BJ (cell line): ENCODE measurements around the gene P2RY8. TPM values are rescaled to one million over a fixed set of nuclear protein-coding genes. Genes with fewer than 3 reads are reported as not detected.
"Not testable (repeated sequence)": the region's sequence is repeated elsewhere in the genome, so short reads cannot be mapped to it uniquely, and the experiment has no call there.

Experiments
- CTCF ChIA-PET: fragments of 350-600 bp; formaldehyde crosslinking; extraction: SDS; loops from one replicate; lab custom pipeline; 2021; ENCODE audit warnings: antibody characterized with exemption, inconsistent platforms; lab: Yijun Ruan, JAX
- POLR2A ChIA-PET: fragments of 300-600 bp; sonication (Branson Sonifier 250); formaldehyde crosslinking; extraction: SDS; loops from one replicate; lab custom pipeline; 2021; ENCODE audit warnings: antibody characterized with exemption; lab: Charles Lee
- DNase-seq: peaks from one replicate; pipeline ENCODE4 v3.0.0-alpha.2; 2011; ENCODE audit warnings: low read depth
- H3K27me3 ChIP-seq: 2 replicates; pipeline ENCODE4 v1.6.0; 2011; ENCODE audit warnings: low read length; ENCODE audit not compliant: control insufficient read depth, insufficient read depth
- H3K36me3 ChIP-seq: 2 replicates; pipeline ENCODE4 v1.5.1; 2011; ENCODE audit warnings: low read length; ENCODE audit not compliant: control insufficient read depth, insufficient read depth
- H3K4me3 ChIP-seq: 2 replicates; pipeline ENCODE4 v1.5.1; 2011; ENCODE audit warnings: low read depth, mild to moderate bottlenecking, control low read depth, low read length
- CTCF ChIP-seq: IDR thresholded peaks from 2 replicates; pipeline ENCODE4 v1.5.1; 2011; ENCODE audit warnings: low read depth, mild to moderate bottlenecking, control low read depth, inconsistent platforms, low read length, moderate library complexity; ENCODE audit not compliant: insufficient read depth
- polyA plus RNA-seq: library from polyadenylated mRNA; depleted of rRNA; stranded (reverse); fragments of >200 nt; gene quantifications from 2 replicates; pipeline ENCODE4 v1.2.3, GENCODE V29; 2011

P2RY8 gene
- polyA plus RNA-seq, 1 experiment = not detected

GRCh38 chrX:1492421-1493012, 44.5 kb downstream of the P2RY8 start:
- no peak for TF ChIP-seq CTCF
- CTCF ChIA-PET = no interaction called here

GRCh38 chrX:1491851-1492349, 45.1 kb downstream of the P2RY8 start:
- no peak for DNase-seq
- CTCF ChIA-PET = no interaction called here

More at GRCh38 chrX:1492421-1493012, 44.5 kb downstream of the P2RY8 start:
- POLR2A ChIA-PET = no interaction called here
- H3K36me3 ChIP-seq = no peaks in the 10 kb centered on the region
- no peak overlapping the region for H3K4me3 ChIP-seq
- DNase-seq = no peak
- H3K27me3 ChIP-seq = no peaks in the 10 kb centered on the region

GRCh38 chrX:1491248-1491647, 45.7 kb downstream of the P2RY8 start:
- H3K27me3 ChIP-seq, H3K36me3 ChIP-seq, POLR2A ChIA-PET, DNase-seq, H3K4me3 ChIP-seq, CTCF ChIA-PET: not testable (repeated sequence)

More at GRCh38 chrX:1491851-1492349, 45.1 kb downstream of the P2RY8 start:
- no peak for TF ChIP-seq CTCF
- Histone ChIP-seq H3K4me3 (no peak overlapping the region), H3K36me3 (no peaks in the 10 kb centered on the region), H3K27me3 (no peaks in the 10 kb centered on the region)
- POLR2A ChIA-PET = no interaction called here

- H3K27me3 ChIP-seq, H3K4me3 ChIP-seq, POLR2A ChIA-PET, CTCF ChIA-PET, H3K36me3 ChIP-seq, DNase-seq: not testable (repeated sequence)
Observed at GRCh38 chrX:1490723-1491122, 46.3 kb downstream of the P2RY8 start.

GRCh38 chrX:1489354-1489753, 47.6 kb downstream of the P2RY8 start:
- POLR2A ChIA-PET, H3K36me3 ChIP-seq, H3K27me3 ChIP-seq, H3K4me3 ChIP-seq, CTCF ChIA-PET, DNase-seq: not testable (repeated sequence)

GRCh38 chrX:1488745-1489144, 48.2 kb downstream of the P2RY8 start:
- TF ChIP-seq CTCF = no peak
- CTCF ChIA-PET = no interaction called here
- POLR2A ChIA-PET = no interaction called here
- H3K4me3 ChIP-seq = no peak overlapping the region
- H3K36me3 ChIP-seq = no peaks in the 10 kb centered on the region
- no peak for DNase-seq
- H3K27me3 ChIP-seq = no peaks in the 10 kb centered on the region

GRCh38 chrX:1488141-1488540, 48.8 kb downstream of the P2RY8 start:
- CTCF ChIA-PET = no interaction called here
- no peak overlapping the region for H3K4me3 ChIP-seq
- no peak for DNase-seq

More at GRCh38 chrX:1488141-1488540, 48.8 kb downstream of the P2RY8 start:
- no peaks in the 10 kb centered on the region for H3K36me3 ChIP-seq
- POLR2A ChIA-PET = no interaction called here
- TF ChIP-seq CTCF = no peak
- H3K27me3 ChIP-seq = no peaks in the 10 kb centered on the region
